Measurements from ENCODE around the gene HOMER2.

- TF ChIP-seq CTCF (IDR thresholded peaks at IDR 0.05; ENCODE audit: low read depth, low read length, missing input control) = no peak
- TF ChIP-seq YY1 (IDR thresholded peaks at IDR 0.05) = no peak
- no peak for TF ChIP-seq GABPA (IDR thresholded peaks at IDR 0.05 in 1 of 2, conservative IDR thresholded peaks at IDR 0.05 in 1 of 2)
- TF ChIP-seq REST (IDR thresholded peaks at IDR 0.05) = no peak
- no peak for TF ChIP-seq EGR1 (IDR thresholded peaks at IDR 0.05; ENCODE audit: low read depth in 2 of 2)
- TF ChIP-seq RAD21 (IDR thresholded peaks at IDR 0.05) = no peak
- TF ChIP-seq ATF3 (IDR thresholded peaks at IDR 0.05) = no peak
These were observed 132.4 kb downstream of the HOMER2 start for GRCh38 chr15:82820128-82820527.
